Fibroblast of skin of left biceps (primary cell): ENCODE results near the gene RTCA.
"Not testable (repeated sequence)": the region's sequence is repeated elsewhere in the genome, so short reads cannot be mapped to it uniquely, and the experiment has no call there.

ENCODE experiments used
- DNase-seq, 2 experiments: peaks; one replicate each; pipeline ENCODE4 v3.0.0-alpha.2; 2013; ENCODE audit warnings: low read depth in 2 of 2

RTCA gene

GRCh38 chr1:100258427-100258826 is 7.6 kb upstream of the RTCA start:
- DNase-seq, result not testable (repeated sequence)

GRCh38 chr1:100261686-100262085 is 4.3 kb upstream of the RTCA start:
- DNase-seq, result no peak

- DNase-seq, result not testable (repeated sequence)
These were observed 1.9 kb upstream of the RTCA start for GRCh38 chr1:100264081-100264480.

- DNase-seq, result no peak
These were observed 470 bp upstream of the RTCA start for GRCh38 chr1:100265562-100265930.

GRCh38 chr1:100266741-100267140 is 725 bp downstream of the RTCA start:
- DNase-seq, result no peak

GRCh38 chr1:100267284-100267683 is 1.3 kb downstream of the RTCA start:
- no peak for DNase-seq

- DNase-seq, result no peak
These were observed 2.2 kb downstream of the RTCA start for GRCh38 chr1:100268202-100268601.

- DNase-seq, result no peak
These were observed 11.8 kb downstream of the RTCA start for GRCh38 chr1:100277866-100278265.

GRCh38 chr1:100279358-100279923 is 13.4 kb downstream of the RTCA start:
- no peak for DNase-seq

- no peak for DNase-seq
These were observed 14.1 kb downstream of the RTCA start for GRCh38 chr1:100279954-100280682.

- no peak for DNase-seq
These were observed 18.6 kb downstream of the RTCA start for GRCh38 chr1:100284591-100284990.

- DNase-seq, result no peak
These were observed 21.1 kb downstream of the RTCA start for GRCh38 chr1:100287162-100287561.

- no peak for DNase-seq
These were observed 24.3 kb downstream of the RTCA start for GRCh38 chr1:100290291-100290690.

- no peak for DNase-seq
These were observed 26.7 kb downstream of the RTCA start for GRCh38 chr1:100292711-100293110.

- no peak for DNase-seq
These were observed 30.1 kb downstream of the RTCA start for GRCh38 chr1:100296140-100296539.

GRCh38 chr1:100296997-100297396 is 31.0 kb downstream of the RTCA start:
- DNase-seq, result not testable (repeated sequence)

- DNase-seq, result no peak
These were observed 32.5 kb downstream of the RTCA start for GRCh38 chr1:100298512-100298911.

GRCh38 chr1:100299521-100300222 is 33.7 kb downstream of the RTCA start:
- no peak for DNase-seq

- no peak for DNase-seq
These were observed 34.7 kb downstream of the RTCA start for GRCh38 chr1:100300691-100301090.

GRCh38 chr1:100302739-100303138 is 36.7 kb downstream of the RTCA start:
- no peak for DNase-seq

GRCh38 chr1:100304227-100304626 is 38.2 kb downstream of the RTCA start:
- DNase-seq, result no peak

- no peak for DNase-seq
These were observed 38.9 kb downstream of the RTCA start for GRCh38 chr1:100304921-100305320.

- DNase-seq, result no peak
These were observed 39.9 kb downstream of the RTCA start for GRCh38 chr1:100305954-100306353.
